Measurements from ENCODE around the gene PCDHGA12. TPM values are rescaled to one million over a fixed set of nuclear protein-coding genes. Genes with fewer than 3 reads are reported as not detected.

The PCDHGA12 gene
- total RNA-seq, 5 donors from 2014 or later (not counting 1 experiment from before 2014, with no cell fraction given) = 0.09 to 0.53 (median 0.22) TPM; not detected in 1

- peaks cover 48 to 56% of the 10 kb centered on the region in 2 donors for H3K27me3 Mint-ChIP-seq
These were observed 3.7 kb downstream of the PCDHGA12 start for GRCh38 chr5:141434006-141434405.

DNA sequence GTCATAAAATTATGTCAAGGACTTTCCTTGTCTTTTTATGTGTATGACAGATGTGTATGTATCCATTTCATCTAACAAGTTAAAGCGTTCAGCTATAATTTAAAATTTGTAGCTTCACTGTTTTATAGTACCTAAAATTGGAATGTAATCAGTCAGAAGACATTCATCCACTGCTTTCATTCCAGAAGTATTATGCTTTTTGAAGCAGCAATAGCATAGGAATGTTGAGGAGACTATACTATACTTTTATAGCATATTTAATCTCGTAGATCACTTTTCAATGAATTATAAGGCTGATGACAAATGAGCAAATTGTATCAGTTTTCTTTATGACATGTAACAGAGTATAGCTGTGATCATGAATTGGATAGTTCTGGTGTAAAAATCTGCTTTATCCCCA is 6.9 kb downstream of the PCDHGA12 start:
- Mint-ChIP-seq H3K27me3 (peaks cover 29 to 50% of the 10 kb centered on the region in 2 donors), H3K4me1 (no peaks in the 10 kb centered on the region), H3K27ac (no peak overlapping the region), H3K36me3 (no peaks in the 10 kb centered on the region), H3K9me3 (peaks cover 2 to 6% (median 6%) of the 10 kb centered on the region in 3 donors), H3K4me3 (no peak overlapping the region)
- no peaks in the 10 kb centered on the region for H3K36me3 ChIP-seq (ENCODE audit: control insufficient read depth in 2 of 2, extremely low read depth in 1 of 2, insufficient read depth in 1 of 2, low read length in 1 of 2)
- no peak overlapping the region for H3K4me3 ChIP-seq (ENCODE audit: control insufficient read depth in 1 of 2, extremely low read depth in 1 of 2, low read length in 1 of 2)
- POLR2A ChIA-PET = no interaction called here
- no peak for DNase-seq
- no peaks in the 10 kb centered on the region for H3K9me3 ChIP-seq
- no peak overlapping the region for H3K27ac ChIP-seq (ENCODE audit: low read length)
- peaks cover 7 to 24% of the 10 kb centered on the region in 2 experiments for H3K27me3 ChIP-seq (replicated peaks in 1 of 2; ENCODE audit: control insufficient read depth in 2 of 2, extremely low read depth in 1 of 2, insufficient read depth in 2 of 2, low read length in 1 of 2)
- no CpG with 5 or more reads among the region's 2 CpGs for WGBS (ENCODE audit: insufficient coverage)
- H3K4me1 ChIP-seq (ENCODE audit: control insufficient read depth in 1 of 2, extremely low read depth in 1 of 2, insufficient read depth in 2 of 2, low read length in 2 of 2) = no peaks in the 10 kb centered on the region
- ATAC-seq (replicated peaks in 1 of 4) = no peak
- CTCF ChIA-PET = no interaction called here

More at GRCh38 chr5:141434006-141434405, 3.7 kb downstream of the PCDHGA12 start:
- Histone ChIP-seq H3K4me3 (ENCODE audit: control insufficient read depth in 1 of 2, extremely low read depth in 1 of 2, low read length in 1 of 2) (no peak overlapping the region), H3K4me1 (ENCODE audit: control insufficient read depth in 1 of 2, extremely low read depth in 1 of 2, insufficient read depth in 2 of 2, low read length in 2 of 2) (peaks cover 0 to 11% of the 10 kb centered on the region in 2 experiments), H3K27me3 (replicated peaks in 1 of 2; ENCODE audit: control insufficient read depth in 2 of 2, extremely low read depth in 1 of 2, insufficient read depth in 2 of 2, low read length in 1 of 2) (peaks cover 23 to 36% of the 10 kb centered on the region in 2 experiments), H3K27ac (ENCODE audit: low read length) (no peak overlapping the region), H3K9me3 (peaks cover 4% of the 10 kb centered on the region), H3K36me3 (ENCODE audit: control insufficient read depth in 2 of 2, extremely low read depth in 1 of 2, insufficient read depth in 1 of 2, low read length in 1 of 2) (no peaks in the 10 kb centered on the region)
- Mint-ChIP-seq H3K27ac (peak overlapping the region in 1 of 2 donors; percentile 11), H3K9me3 (peaks cover 8 to 22% (median 20%) of the 10 kb centered on the region in 3 donors), H3K36me3 (peaks cover 7% of the 10 kb centered on the region), H3K4me3 (no peak overlapping the region), H3K4me1 (peaks cover 6 to 17% (median 10%) of the 10 kb centered on the region in 3 donors)
- no peak for ATAC-seq (replicated peaks in 1 of 4)
- CTCF ChIA-PET = interaction anchor here in 1 of 2 donors (0.8 kb wide), 1 partner anchor 10 kb away, joined by 5 read pairs; no protein-coding TSS in a partner anchor
- POLR2A ChIA-PET = no interaction called here
- 63% methylated on average over 2 of the region's 2 CpGs for WGBS (ENCODE audit: insufficient coverage)
- DNase-seq = no peak

DNA sequence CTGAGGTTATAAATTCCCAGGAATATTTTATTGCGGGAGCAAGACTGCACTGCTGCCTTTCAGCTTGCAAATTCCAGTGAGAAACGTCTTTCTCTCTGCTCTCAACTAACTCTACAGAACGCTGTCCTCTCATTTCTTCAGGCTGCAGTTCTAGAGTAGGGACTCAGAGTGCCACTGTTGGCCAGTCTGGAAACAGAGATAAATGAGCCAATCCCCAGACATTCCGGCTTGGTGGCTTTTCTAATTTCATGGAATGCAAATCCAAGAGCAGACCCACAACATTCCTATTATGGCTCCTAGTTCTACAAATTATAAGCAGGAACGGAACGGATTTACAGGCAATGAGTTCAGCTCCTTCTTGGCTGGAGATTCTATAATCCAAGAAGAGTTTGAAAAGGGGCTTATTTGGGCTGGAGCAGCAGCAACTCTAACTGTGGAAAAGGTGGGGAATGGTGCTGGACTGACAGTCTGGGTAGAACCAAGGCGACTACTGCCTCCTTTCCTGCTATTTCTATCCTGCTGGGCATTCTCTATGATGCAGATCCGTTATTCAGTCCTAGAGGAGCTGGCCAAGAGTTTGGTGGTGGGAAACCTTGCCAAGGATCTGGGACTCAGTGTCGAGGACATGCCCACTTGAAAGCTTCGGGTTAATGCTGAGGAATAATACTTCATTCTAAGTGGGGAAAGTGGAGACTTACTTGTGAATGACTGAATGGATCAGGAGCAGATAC is 9.3 kb downstream of the PCDHGA12 start:
- Histone ChIP-seq H3K4me1 (ENCODE audit: control insufficient read depth in 1 of 2, extremely low read depth in 1 of 2, insufficient read depth in 2 of 2, low read length in 2 of 2) (no peaks in the 10 kb centered on the region), H3K9me3 (no peaks in the 10 kb centered on the region), H3K27me3 (replicated peaks in 1 of 2; ENCODE audit: control insufficient read depth in 2 of 2, extremely low read depth in 1 of 2, insufficient read depth in 2 of 2, low read length in 1 of 2) (peaks cover 6 to 11% of the 10 kb centered on the region in 2 experiments), H3K27ac (ENCODE audit: low read length) (no peak overlapping the region), H3K4me3 (ENCODE audit: control insufficient read depth in 1 of 2, extremely low read depth in 1 of 2, low read length in 1 of 2) (no peak overlapping the region), H3K36me3 (ENCODE audit: control insufficient read depth in 2 of 2, extremely low read depth in 1 of 2, insufficient read depth in 1 of 2, low read length in 1 of 2) (no peaks in the 10 kb centered on the region)
- Mint-ChIP-seq H3K36me3 (no peaks in the 10 kb centered on the region), H3K27me3 (peaks cover 20 to 36% of the 10 kb centered on the region in 2 donors), H3K9me3 (peaks cover 0 to 3% (median 0%) of the 10 kb centered on the region in 3 donors), H3K27ac (no peak overlapping the region), H3K4me1 (no peaks in the 10 kb centered on the region), H3K4me3 (no peak overlapping the region)
- ChIA-PET CTCF (no interaction called here), POLR2A (no interaction called here)
- DNase-seq (no peak), ATAC-seq (replicated peaks in 1 of 4) (no peak)
- 71% methylated on average over 5 of the region's 10 CpGs for WGBS (ENCODE audit: insufficient coverage)

DNA sequence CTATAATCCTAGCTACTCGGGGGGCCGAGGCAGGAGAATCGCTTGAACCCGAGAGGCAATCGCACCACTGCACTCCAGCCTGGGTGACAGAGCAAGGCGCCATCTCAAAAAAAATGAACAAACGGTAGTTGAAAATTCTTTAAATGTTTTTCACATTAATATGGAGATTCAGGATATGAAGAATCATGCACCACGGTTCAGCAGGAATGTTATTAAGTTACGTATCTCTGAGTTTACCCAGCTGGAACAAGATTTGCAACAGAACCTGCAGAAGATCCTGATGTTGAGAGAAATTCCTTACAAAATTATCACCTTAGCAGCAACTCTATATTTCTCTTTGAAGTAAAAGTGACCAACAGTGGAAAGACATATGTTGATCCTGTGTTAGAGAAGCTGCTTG is 10.0 kb downstream of the PCDHGA12 start:
- H3K4me1 Mint-ChIP-seq = no peaks in the 10 kb centered on the region
- WGBS (ENCODE audit: insufficient coverage) = 95% methylated on average over 3 of the region's 9 CpGs
- peaks cover 24 to 38% of the 10 kb centered on the region in 2 donors for H3K27me3 Mint-ChIP-seq
- ChIA-PET CTCF (no interaction called here), POLR2A (no interaction called here)
- H3K4me1 ChIP-seq (ENCODE audit: control insufficient read depth in 1 of 2, extremely low read depth in 1 of 2, insufficient read depth in 2 of 2, low read length in 2 of 2) = no peaks in the 10 kb centered on the region
- H3K9me3 ChIP-seq = no peaks in the 10 kb centered on the region
- no peak overlapping the region for H3K4me3 ChIP-seq (ENCODE audit: control insufficient read depth in 1 of 2, extremely low read depth in 1 of 2, low read length in 1 of 2)
- H3K9me3 Mint-ChIP-seq = peaks cover 0 to 3% (median 0%) of the 10 kb centered on the region in 3 donors
- no peaks in the 10 kb centered on the region for H3K36me3 ChIP-seq (ENCODE audit: control insufficient read depth in 2 of 2, extremely low read depth in 1 of 2, insufficient read depth in 1 of 2, low read length in 1 of 2)
- DNase-seq (no peak), ATAC-seq (replicated peaks in 1 of 4) (no peak)
- H3K36me3 Mint-ChIP-seq = no peaks in the 10 kb centered on the region
- H3K27me3 ChIP-seq (replicated peaks in 1 of 2; ENCODE audit: control insufficient read depth in 2 of 2, extremely low read depth in 1 of 2, insufficient read depth in 2 of 2, low read length in 1 of 2) = peaks cover 5 to 11% of the 10 kb centered on the region in 2 experiments
- no peak overlapping the region for H3K27ac Mint-ChIP-seq
- no peak overlapping the region for H3K27ac ChIP-seq (ENCODE audit: low read length)
- no peak overlapping the region for H3K4me3 Mint-ChIP-seq

DNA sequence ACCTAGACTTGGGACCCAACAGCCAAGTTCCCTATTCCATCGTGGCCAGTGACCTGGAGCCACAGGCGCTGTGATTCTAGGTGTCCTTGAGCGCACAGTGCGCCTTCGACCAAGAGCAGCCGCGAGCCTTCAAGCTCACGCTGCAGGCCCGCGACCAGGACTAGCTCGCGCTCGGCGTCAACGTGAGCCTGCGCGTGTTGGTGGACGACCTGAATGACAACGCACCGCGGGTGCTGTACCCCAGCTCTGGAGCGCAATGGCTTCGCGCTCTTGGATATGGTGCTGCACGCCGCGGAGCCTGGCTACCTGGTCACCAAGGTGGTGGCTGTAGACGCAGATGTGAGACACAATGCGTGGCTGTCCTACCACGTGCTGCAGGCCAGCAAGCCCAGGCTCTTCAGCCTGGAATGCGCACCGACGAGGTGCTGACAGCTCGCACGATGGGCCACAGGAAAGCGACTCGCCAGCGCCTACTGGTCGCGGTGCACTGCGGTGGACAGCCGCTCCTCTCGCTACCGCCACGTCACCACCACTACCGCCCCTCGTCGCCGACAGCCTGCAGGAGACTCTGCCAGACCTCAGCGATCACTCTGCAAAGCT is 11.4 kb downstream of the PCDHGA12 start:
- Mint-ChIP-seq H3K36me3 (no peaks in the 10 kb centered on the region), H3K27me3 (peaks cover 24 to 41% of the 10 kb centered on the region in 2 donors), H3K4me3 (no peak overlapping the region), H3K4me1 (no peaks in the 10 kb centered on the region), H3K27ac (no peak overlapping the region), H3K9me3 (peaks cover 0 to 3% (median 0%) of the 10 kb centered on the region in 3 donors)
- POLR2A ChIA-PET = interaction anchor here in 1 of 2 donors (1.0 kb wide), 1 partner anchor 12 kb away, joined by 3 read pairs; the partner anchor contains the start of gene PCDHGA12
- DNase-seq (no peak), ATAC-seq (replicated peaks in 1 of 4) (no peak)
- CTCF ChIA-PET = interaction anchor here in 1 of 2 donors (1.2 kb wide), 1 partner anchor 12 kb away, joined by 4 read pairs; the partner anchor contains the start of gene PCDHGA12
- Histone ChIP-seq H3K27me3 (replicated peaks in 1 of 2; ENCODE audit: control insufficient read depth in 2 of 2, extremely low read depth in 1 of 2, insufficient read depth in 2 of 2, low read length in 1 of 2) (peaks cover 2 to 11% of the 10 kb centered on the region in 2 experiments), H3K27ac (ENCODE audit: low read length) (no peak overlapping the region), H3K36me3 (ENCODE audit: control insufficient read depth in 2 of 2, extremely low read depth in 1 of 2, insufficient read depth in 1 of 2, low read length in 1 of 2) (no peaks in the 10 kb centered on the region), H3K9me3 (no peaks in the 10 kb centered on the region), H3K4me3 (ENCODE audit: control insufficient read depth in 1 of 2, extremely low read depth in 1 of 2, low read length in 1 of 2) (no peak overlapping the region), H3K4me1 (ENCODE audit: control insufficient read depth in 1 of 2, extremely low read depth in 1 of 2, insufficient read depth in 2 of 2, low read length in 2 of 2) (no peaks in the 10 kb centered on the region)
- WGBS (ENCODE audit: insufficient coverage) = 64% methylated on average over 50 of the region's 50 CpGs

DNA sequence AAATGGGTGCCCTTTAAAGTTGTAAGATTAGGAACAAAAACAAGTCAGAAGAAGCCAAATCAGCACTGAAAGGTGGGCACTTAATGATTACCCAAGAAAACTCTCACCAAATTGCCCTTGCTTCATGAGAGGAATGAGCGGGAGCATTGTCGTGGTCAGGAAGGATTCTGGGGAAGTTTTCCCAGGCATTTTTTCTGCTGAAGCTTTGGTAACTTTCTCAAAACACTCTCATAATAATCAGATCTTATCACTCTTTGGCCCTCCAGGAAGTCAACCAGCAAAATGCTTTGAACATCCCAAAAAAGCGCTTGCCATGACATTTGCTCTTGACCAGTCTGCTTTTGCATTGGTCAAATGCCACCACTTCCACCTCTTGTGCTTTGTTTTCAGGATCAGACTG is 35.0 kb downstream of the PCDHGA12 start:
- WGBS (ENCODE audit: insufficient coverage) = 93% methylated on average over 3 of the region's 3 CpGs

More for the DNA sequence above, 35.0 kb downstream of the PCDHGA12 start:
- Histone ChIP-seq H3K9me3 (no peaks in the 10 kb centered on the region), H3K27ac (ENCODE audit: low read length) (no peak overlapping the region), H3K27me3 (replicated peaks in 1 of 2; ENCODE audit: control insufficient read depth in 2 of 2, extremely low read depth in 1 of 2, insufficient read depth in 2 of 2, low read length in 1 of 2) (peaks cover 0 to 12% of the 10 kb centered on the region in 2 experiments), H3K4me3 (ENCODE audit: control insufficient read depth in 1 of 2, extremely low read depth in 1 of 2, low read length in 1 of 2) (no peak overlapping the region), H3K36me3 (ENCODE audit: control insufficient read depth in 2 of 2, extremely low read depth in 1 of 2, insufficient read depth in 1 of 2, low read length in 1 of 2) (no peaks in the 10 kb centered on the region), H3K4me1 (ENCODE audit: control insufficient read depth in 1 of 2, extremely low read depth in 1 of 2, insufficient read depth in 2 of 2, low read length in 2 of 2) (no peaks in the 10 kb centered on the region)
- CTCF ChIA-PET = interaction anchor here in 1 of 2 donors (0.6 kb wide), 1 partner anchor 137 kb away, joined by 3 read pairs; no protein-coding TSS in a partner anchor
- no peaks in the 10 kb centered on the region for H3K36me3 Mint-ChIP-seq
- H3K27ac Mint-ChIP-seq = no peak overlapping the region
- H3K4me1 Mint-ChIP-seq = no peaks in the 10 kb centered on the region
- peaks cover 13 to 28% of the 10 kb centered on the region in 2 donors for H3K27me3 Mint-ChIP-seq
- H3K4me3 Mint-ChIP-seq = no peak overlapping the region
- no peak for ATAC-seq (replicated peaks in 1 of 4)
- DNase-seq = no peak
- H3K9me3 Mint-ChIP-seq = peaks cover 0 to 6% (median 3%) of the 10 kb centered on the region in 3 donors
- POLR2A ChIA-PET = no interaction called here

All from T-cell (primary cell).